ENCODE measurements around the gene ALG3.

- TF ChIP-seq, protein P1, sequence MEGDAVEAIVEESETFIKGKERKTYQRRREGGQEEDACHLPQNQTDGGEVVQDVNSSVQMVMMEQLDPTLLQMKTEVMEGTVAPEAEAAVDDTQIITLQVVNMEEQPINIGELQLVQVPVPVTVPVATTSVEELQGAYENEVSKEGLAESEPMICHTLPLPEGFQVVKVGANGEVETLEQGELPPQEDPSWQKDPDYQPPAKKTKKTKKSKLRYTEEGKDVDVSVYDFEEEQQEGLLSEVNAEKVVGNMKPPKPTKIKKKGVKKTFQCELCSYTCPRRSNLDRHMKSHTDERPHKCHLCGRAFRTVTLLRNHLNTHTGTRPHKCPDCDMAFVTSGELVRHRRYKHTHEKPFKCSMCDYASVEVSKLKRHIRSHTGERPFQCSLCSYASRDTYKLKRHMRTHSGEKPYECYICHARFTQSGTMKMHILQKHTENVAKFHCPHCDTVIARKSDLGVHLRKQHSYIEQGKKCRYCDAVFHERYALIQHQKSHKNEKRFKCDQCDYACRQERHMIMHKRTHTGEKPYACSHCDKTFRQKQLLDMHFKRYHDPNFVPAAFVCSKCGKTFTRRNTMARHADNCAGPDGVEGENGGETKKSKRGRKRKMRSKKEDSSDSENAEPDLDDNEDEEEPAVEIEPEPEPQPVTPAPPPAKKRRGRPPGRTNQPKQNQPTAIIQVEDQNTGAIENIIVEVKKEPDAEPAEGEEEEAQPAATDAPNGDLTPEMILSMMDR (IDR thresholded peaks at IDR 0.05) = no peak
- TF ChIP-seq POLR2A (IDR thresholded peaks at IDR 0.05) (no peak), EP300 (IDR thresholded peaks at IDR 0.05) (no peak)
These were observed 26.6 kb upstream of the ALG3 start for GRCh38 chr3:184275381-184275701.

Measured in tibial nerve (tissue), 4 donors.